HUDEP-2 (cell line): ENCODE measurements around the gene PPP1R12B.
"Not testable (repeated sequence)": the region's sequence is repeated elsewhere in the genome, so short reads cannot be mapped to it uniquely, and the experiment has no call there.

ENCODE experiments used
- DNase-seq, 76 experiments: peaks; one replicate each; lab custom pipeline; 2025; ENCODE audit not compliant: unreplicated experiment in 76 of 76; lab: John Stamatoyannopoulos, UW

The PPP1R12B gene

DNA sequence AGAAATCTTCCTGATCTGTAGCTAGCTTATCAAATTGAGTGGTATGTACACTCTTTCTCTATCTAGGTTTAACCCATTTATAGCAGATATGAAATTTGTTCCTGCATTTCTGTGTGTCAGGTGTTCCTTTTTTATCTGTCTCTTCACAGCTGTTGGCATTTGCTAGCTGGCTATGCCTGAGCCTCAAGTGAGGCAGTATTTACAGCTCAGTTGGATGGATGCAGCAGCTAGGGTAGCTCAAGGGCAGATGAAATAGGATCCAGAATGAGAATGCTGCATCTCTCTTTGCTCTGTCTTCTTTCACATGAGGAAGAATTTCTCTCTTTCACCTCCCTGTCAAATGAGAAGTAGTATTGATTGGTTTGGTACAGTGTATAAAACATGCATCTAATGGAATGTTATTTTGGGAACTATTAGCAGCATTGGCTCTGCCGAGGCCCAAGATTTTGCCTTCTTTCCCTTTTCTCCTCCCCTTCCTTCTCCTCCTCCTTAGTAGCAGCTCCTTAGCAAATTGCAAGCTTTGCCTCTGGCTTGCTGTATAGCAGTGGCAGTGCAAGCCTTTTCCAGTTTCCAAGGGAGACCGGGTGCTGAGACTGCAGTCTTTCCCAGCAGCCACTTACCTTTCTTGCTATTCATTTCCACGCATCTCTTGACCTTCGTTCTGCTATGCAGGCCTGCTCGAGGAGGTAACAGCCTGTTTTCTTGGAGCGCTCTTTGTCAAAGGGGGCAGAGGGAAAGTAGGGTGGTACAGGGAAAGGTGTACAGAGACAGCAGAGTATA, 125.0 kb downstream of the PPP1R12B start:
- not testable (repeated sequence) for DNase-seq

DNA sequence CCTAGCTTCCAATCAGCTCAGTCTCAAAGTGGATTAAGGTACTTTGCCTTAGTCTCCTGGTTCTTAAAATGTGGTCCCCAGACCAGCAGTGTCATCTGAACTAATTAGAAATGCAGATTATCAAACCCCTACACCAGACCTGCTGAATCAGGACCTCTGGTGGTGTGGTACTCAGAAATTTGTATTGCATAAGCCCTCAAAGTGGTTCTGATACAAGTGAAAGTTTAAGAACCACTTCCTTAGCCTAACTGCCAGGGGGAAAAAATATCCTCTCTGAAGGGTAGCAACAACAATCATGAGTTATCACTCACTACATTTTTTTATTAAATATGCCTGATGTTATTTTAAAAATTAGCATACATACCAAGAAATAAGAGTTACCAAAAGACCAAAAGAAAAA, 131.2 kb downstream of the PPP1R12B start:
- not testable (repeated sequence) for DNase-seq

DNA sequence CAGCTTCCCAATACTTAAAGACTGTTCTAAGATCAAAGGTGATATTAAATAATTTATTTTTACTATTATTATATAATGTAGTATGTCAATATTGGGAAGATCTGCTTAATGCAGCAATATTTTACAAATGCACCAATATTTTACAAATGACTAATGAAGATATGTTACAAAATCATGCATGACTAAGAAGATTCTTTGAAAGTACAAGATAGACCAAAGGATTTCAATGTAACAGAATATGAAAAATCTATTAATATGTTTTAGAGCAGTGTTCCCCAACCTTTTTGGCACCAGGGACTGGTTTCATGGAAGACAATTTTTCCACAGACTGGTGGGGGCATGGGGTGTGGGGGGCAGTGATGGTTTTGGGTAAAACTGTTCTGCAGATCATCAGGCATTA, 132.1 kb downstream of the PPP1R12B start:
- not testable (repeated sequence) for DNase-seq

DNA sequence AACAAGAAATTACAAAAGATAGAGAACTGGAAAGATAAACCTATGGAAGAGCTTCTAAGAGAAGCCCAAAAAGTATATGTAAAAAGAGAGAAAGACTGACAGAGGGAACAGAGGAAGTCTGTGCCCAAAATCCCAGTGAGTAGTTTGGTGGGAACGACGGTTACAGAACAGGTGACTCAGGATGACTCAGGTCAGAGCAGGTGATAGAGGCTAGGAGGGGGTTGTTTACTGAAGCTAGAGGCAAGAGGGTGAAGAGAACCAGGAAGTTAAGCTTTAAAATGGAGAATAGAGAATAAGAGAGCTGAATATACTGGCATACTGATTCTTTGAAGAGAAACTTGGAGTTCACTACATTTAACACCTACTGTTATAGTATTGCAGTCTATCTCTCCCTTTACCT, 134.9 kb downstream of the PPP1R12B start:
- DNase-seq = not testable (repeated sequence)

DNA sequence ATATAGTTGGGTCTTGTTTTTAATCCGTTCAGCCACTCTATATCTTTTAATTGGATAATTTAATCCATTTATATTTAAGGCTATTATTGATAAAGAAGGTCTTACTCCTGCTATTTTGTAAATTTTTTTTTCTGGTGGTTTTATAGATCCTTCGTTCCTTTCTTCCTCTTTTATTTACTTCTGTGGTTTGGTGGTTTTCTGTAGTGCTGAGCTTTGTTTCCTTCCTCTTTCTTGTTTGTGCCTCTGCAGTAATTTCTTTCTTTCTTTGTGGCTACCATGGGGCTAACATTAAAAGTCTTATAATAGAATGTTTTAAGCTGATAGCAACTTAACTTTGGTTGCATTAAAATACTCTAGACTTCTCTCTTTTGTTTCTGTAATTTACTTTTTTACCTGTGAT, 135.5 kb downstream of the PPP1R12B start:
- not testable (repeated sequence) for DNase-seq

DNA sequence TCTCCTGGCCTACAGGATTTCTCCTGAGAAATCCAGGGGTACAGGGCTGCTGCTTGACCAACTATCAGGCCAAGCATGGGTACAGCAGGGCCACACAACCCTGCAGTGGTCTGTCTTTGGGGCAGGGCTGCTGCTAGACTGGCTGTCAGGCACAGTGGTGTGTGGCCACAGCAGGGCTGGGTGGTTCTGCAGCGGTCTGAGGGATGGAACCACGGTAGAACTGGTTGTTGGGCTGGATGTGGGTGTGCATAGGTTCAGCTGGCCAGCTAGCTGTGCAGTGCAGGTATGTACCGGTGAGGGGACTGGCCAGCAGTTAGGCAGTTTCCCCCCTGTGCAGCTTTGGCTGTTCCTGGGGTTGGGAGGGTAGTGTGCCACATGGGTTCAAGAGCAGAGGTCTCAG, 136.3 kb downstream of the PPP1R12B start:
- not testable (repeated sequence) for DNase-seq

DNA sequence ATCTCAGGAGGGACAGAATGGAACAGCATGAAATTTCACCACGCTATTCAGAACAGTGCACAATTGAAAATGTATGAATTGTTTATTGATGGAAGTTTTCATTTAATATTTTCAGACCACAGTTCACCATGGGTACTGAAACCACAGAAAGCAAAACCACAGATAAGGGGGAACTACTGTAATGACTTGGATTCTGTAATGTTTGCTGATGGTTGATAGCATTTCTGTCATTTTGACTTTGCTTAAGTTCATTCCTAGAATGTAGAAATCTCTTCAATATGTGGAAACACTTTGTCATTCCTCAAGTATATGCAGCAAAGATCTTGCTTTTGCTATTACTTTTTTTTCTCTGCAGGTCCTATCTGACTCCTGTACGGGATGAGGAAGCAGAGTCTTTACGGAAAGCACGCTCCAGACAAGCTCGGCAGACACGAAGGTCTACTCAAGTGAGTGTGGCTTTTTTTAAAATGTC, 139.7 kb downstream of the PPP1R12B start:
- DNase-seq = not testable (repeated sequence)

DNA sequence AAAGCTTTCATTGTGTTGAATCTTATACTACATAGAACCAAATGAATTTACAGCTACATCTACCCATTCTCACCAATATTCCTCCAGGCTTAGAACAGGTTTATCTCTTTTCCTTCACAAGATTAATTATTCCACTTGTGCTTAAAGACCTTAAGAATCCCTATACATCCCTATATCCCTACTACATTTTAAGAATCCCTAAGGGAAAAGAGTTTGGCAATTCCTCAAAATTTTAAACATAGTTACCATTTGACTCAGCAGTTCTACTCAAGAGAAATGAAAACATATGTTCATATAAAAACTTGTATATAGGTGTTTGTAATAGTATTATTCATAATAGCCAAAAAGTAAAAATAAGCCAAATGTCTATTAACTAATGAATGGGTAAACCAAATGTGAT, 140.6 kb downstream of the PPP1R12B start:
- DNase-seq = not testable (repeated sequence)

DNA sequence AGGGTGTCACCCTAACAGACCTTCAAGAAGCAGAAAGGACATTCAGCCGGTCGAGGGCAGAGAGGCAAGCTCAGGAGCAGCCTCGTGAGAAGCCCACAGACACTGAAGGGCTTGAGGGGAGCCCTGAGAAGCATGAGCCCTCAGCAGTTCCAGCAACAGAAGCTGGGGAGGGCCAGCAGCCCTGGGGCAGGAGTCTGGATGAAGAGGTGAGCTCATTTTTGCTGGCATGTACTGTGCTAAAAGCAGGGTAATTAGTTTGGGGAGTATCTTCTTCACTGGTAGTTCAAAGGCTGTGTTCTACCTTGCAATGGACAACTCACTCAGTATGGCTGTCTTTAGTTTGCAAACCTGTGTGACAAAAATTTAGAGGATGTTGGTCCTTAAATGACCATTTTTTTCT, 144.6 kb downstream of the PPP1R12B start:
- DNase-seq = not testable (repeated sequence)

DNA sequence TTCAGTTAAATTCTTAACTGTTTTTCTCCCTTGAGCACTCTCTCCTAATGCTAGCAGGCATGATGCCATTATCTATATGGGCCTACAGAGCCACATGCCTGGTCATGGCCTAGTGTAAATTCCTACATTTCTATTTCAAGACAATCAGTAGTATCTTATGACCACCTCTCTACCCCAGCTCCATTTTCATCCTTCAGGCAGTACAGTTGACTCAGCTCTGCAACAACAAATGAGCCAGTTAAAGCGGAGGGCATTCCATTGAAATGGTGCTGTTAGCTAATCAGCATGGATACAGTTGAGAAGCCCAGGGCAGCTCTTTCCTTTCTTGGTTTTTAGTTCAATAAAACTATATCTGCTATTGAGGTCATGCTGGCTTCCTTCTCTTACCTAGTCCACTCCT, 150.0 kb downstream of the PPP1R12B start:
- no peak for DNase-seq

DNA sequence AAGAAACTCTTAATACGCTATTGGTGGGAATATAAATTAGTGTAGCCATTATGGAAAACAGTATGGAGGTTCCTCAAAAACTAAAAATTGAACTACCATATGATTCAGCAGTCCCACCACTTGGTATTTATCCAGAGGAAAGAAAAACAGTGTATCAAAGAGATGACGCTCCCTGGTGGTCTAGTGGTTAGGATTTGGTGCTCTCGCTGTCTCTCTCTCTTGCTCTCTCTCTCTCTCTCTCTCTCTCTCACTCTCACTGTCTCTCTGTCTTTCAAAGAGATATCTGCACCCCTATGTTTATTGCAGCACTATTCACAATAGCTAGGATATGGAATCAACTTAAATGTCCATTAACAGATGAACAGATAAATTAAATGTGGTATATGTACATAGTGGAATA, 151.5 kb downstream of the PPP1R12B start:
- not testable (repeated sequence) for DNase-seq

DNA sequence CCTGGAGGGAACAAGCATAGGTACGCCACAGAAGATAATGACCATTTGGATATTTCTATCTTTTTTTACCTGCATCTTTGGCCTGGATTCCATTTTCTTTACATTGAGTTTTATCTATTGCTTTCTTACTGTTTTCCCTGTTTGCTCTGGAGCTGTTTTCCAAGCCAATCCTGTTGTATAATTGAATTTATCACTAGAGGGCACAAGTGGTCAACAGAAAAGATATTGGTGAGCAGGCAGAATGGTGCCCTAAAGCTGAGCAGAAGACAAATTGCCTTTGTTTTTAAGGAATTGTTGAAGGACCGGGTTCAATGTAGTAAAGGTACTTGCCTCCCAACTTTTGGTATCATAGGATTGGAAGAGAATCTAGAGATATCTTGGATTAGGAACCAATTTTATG, 152.8 kb downstream of the PPP1R12B start:
- peak in 18 of 76 experiments; percentile 0 to 33 (median 16) for DNase-seq

DNA sequence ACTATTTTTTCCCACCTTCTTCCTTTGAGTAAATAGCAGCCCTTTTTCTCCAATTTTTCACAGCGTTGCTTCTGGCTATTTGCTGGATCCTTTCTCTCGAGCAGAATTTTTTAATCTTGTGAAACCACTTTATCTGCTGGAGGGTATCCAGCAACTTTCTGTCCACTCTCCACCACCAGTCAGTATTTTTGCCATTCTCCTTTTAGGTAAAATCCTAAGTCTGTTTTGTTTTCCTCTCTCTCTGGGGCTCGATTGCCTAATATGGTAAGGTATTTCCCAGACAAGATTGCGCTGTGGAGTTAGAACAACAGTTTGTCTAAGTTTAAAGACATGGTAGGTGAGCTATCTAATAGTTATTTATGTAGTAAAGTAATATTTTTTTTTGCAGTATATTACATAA, 156.9 kb downstream of the PPP1R12B start:
- DNase-seq = no peak

DNA sequence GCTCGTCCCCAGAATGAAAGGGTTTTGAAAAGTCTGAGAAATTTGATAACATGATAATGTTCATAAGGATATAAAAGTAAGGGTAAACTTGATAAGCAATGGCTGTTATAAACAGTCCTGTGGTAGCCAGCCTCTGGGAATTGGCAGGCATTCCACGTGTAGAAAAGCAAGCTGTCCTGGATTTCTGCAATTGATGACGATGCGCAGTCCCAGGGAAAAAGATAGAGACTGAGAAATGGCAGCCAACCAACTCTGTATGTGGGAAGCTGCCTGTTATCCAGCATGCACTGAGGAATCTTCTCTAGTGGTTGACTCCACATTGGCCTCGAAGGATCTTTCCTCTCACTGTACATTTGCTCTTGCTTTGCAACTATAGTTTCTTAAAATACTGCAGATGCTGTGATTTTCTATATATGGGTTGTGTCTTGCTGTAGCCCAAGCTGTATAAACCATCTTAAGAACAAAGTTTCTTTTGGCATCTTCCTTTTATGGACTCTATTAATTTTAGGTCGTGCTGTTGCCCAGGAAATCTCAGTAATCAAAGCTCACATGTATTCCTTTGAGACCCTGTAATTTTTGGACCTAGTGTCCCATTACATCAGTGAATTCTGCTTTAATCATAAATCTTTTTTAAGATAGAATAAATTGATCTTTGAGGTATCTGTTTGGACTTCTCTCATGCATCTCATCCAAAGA, 157.5 kb downstream of the PPP1R12B start:
- not testable (repeated sequence) for DNase-seq

DNA sequence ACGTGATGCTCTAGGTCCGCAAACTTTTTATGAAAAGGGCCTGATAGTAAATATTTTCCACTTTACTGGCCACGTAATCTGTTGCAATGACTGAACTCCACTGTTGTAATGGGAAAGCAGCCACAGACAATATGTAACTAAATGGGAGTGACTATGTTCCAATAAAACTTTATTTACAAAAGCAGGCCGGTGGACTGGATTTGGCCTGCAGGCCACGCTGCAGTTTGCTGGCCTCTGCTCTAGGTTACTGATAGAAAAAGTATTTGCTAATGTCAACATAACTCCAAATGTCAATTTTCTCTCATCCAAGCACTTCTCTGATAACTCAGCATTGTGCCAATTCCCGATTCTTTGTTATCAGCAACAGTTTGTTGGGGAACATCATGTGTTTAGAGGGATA, 160.4 kb downstream of the PPP1R12B start:
- not testable (repeated sequence) for DNase-seq

DNA sequence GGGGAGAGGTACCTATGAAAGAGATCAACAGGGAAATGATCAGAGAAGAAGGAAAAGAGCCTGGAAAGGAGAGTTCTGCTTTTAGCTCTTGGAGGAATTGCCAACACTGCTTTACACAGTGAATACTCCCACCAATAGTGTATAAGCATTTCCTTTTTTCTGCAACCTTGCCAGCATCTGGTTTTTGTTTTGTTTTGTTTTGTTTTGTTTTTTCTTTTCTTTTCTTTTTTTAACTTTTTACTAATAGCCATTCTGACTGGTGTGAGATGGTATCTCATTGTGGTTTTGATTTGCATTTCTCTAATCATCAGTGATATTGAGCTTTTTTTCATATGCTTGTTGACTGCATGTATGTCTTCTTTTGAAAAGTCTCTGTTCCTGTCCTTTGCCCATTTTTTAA, 165.4 kb downstream of the PPP1R12B start:
- not testable (repeated sequence) for DNase-seq

DNA sequence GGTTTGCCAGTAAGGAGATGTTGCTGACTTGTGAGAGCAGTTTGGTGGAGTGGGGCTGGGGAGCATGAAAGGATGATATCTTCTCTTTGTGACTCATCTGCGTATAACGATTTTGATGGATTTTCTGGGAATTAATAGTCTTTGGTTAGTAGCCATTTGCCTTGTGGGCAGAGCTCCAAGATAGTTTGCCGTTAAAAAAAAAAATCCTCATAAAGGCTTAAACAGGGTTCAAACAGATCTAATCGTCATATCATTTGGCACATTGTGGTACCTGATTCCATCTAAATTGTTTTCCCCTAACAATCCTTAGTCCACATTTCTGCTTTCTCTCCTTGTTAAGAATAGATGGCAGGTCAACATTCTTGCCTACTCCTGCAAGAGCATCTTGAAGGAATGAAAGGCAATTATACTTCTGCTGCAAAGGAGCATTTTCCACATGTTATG, 168.0 kb downstream of the PPP1R12B start:
- no peak for DNase-seq

DNA sequence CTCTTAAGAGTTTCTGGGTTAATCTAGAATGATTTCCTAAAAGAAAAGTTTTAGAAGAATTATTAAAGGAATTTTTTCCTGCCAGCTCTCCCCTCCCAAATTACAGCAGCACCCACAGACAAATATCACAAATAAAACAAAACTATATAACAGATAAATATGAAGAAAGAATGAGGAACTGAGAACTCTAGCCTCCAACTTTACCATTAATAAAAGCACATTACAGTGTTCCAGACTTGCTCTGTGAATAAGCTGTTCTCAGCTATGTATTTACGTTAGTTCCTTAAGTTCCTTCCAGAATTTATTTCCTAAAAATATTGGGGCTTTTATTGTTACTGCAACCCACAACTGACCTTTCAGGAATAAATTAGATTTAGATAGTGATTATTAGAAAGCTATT, 168.6 kb downstream of the PPP1R12B start:
- not testable (repeated sequence) for DNase-seq

DNA sequence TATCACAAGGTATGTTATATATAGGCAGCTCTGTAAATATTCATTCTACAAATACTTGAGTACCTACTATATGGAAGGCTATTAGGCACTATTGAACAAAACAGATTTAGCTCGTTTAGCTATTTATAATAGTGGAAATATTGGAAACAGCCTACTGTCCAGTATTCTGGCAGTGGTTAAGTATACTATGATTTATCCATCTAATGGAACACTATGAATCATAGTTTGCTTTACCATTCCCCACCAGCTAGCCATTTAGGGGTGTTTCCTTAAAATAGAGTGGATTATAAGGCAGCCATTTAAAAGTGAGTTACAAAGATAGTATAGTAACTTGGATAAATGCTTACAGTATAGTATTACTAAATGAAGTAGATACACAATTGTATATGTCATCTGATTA, 169.7 kb downstream of the PPP1R12B start:
- DNase-seq = not testable (repeated sequence)

DNA sequence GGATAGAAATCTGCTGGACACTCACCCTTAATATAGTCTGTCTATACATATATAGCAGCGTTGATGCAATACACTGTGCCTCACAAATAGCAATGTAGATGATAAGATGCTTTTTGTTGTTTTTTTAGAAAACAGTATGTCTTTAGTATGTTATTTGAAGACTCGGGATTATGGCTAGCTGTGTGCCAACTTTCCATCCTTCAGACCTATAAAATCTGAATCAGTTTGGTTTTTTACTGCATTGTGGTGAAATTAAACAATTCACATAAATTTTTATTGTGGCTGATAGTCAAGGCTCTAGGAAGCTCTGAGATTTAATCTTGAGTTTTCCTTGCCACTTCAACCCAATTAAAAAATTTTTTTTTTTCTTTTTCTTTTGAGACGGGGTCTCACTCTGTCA, 170.4 kb downstream of the PPP1R12B start:
- not testable (repeated sequence) for DNase-seq

DNA sequence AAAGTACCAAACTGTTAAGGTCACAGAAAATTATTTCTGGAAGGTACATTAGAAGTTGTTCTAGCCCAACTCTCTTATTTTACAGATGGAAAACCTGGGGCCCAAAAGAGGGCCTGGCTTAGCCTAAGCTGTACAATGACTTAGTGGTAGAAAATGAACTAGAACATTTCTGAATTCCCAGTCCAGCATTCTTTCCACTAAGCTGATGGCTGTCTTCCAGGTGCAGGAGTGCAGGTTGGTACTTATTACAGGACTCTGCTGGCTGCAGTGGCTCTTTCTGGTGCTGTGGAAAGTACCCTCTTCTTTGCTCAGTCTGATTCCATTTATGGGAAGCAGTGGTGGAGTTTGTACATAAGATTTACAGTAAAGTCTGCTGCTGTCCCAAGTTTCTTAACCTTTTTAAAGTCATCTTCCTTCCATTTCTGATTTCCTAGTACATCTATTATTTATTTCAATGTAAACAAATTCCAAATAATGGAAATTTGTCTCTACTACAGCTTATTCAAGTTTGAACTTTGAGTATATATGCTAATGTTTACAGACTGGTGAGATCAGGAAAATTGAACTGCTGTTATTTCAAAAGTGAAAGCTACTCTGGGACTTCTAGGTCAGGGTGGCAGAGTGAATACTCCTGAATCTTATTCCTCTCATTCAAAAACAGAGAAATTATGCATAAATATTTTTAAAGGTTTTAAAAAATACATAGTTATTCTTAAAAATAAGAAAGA, 171.8 kb downstream of the PPP1R12B start:
- DNase-seq = not testable (repeated sequence)
